HG02623 (cell line): ENCODE results near the gene BTBD8.

Experiments used
- ATAC-seq: cut with Tn5 transposase; IDR thresholded peaks from one replicate; pipeline ENCODE4 v1.9.1; 2021; ENCODE audit warnings: moderate library complexity; ENCODE audit not compliant: unreplicated experiment

Gene BTBD8

DNA sequence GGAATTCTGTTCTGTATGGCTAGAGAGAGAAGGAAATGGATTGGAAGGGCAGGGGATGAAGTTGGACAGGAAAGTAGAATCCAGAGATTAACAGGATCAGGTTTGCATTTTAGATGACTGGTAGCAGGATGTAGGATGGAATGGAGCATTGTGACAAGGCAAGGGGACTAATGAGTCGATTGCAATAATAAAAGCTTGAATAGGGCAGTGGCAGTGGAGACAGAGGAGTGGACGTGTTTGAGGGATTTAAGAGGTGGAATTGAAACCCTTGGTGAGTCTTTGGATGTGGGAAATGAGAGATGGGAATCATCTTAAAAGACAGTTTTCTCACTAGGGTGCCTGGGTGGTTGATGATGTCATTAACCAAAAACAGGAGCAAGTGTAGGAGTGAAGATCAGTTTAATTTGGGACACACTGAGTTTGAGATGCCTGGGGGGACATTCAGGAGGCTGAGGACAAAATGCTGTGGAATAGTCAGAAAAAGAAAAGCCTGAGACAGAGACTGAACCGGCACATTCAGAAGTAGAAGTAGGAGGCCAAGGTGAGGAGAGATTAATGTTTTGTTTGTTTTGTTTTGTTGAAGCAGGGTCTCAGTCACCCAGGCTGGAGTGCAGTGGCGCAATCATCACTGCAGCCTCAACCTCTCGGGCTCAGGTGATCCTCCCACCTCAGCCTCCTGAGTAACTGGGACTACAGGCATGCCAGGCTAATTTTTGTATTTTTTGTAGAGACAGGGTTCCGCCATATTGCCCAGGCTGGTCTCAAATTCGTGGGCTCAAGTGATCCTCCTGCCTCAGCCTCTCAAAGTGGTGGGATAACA is 108.5 kb downstream of the BTBD8 start:
- ATAC-seq: no peak

DNA sequence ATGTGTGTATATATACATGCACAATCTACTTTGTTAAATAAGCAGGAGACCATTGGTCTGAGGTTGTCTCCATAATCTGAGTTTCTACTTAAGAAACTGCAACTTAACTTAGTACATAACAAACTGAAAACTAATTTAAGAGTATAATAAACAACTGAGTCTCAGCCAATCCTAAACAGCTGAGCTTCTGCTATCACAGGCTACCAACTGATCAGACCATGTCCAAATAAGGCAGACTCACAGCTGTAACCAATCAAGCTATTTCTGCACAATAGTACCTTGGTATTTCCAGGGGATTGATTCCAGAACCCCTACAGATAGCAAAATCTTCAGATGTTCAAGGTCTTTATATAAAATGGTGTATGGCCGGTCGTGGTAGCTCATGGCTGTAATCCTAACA is 111.6 kb downstream of the BTBD8 start:
- no peak for ATAC-seq

DNA sequence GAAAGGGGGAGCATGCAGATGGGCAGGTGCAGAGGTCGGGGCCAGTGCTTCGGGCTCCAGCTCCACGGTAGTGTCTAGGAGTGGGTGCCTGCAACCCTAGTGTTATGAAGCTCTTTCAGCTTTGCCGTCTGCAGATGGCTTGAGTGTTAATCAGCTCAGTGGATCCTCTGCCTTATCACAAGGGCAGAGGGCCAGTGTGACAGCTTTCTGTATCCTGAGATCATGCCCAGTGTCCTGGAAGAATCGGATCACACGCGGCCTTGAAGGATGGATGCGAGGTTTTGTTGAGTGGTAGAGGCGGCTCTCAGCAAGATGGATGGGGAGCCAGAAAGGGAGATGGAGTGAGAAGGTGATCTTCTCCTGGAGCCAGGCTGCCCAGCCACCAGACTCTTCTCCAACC is 112.1 kb downstream of the BTBD8 start:
- no peak for ATAC-seq

DNA sequence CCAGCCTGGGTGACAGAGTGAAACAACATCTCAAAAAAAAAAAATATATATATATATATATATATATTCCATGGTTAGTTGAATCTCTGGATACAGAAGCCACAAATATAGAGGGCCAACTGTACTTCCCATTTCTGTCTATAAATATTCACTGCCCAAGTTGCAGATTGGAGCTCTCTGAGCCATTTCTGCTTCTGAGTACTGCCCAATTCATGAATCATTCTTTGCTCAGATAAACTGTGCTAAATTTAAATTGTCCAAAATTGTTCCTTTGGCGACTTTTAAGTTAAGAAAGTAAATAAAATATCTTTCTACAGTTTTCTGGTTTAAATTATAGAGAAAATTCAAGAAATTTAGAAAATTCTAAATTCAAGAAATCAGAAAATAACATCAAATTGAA is 114.4 kb downstream of the BTBD8 start:
- ATAC-seq: no peak

DNA sequence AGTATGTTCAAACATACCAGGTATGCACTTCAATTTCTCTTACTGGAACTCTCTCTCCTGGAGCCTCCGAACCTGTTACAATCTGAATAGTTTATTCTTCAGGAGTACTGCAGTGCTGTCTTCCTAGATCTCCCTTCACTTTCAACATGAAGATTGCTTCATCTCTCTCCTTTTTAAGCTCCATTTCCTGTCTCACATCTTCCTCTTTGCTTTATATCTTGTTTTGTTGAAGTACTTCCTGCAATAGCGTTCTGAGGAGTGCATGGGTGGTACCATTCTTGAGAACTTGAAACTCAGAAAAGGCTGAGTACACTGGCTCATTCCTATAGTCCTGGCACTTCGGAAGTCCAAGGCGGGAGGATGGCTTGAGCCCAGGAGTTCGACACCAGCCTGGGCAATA is 121.8 kb downstream of the BTBD8 start:
- no peak for ATAC-seq

DNA sequence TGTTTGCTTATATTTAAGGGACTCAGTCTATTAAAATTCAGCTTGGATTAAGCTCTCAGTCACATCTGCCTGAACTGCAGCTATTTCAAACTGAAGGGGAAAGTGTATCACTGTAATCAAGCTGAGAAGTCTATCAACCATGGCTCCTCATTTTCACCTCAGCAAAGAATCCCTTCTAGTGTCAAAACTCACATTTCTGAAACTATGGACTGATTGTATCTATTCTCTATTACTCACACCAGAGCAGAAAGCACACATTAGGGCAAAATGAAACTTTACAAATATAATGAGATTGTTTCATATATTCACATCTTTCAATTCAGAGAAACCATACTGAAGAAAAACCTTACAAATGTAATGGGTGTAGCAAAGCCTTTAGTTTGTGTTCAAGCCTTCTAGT is 123.0 kb downstream of the BTBD8 start:
- no peak for ATAC-seq

DNA sequence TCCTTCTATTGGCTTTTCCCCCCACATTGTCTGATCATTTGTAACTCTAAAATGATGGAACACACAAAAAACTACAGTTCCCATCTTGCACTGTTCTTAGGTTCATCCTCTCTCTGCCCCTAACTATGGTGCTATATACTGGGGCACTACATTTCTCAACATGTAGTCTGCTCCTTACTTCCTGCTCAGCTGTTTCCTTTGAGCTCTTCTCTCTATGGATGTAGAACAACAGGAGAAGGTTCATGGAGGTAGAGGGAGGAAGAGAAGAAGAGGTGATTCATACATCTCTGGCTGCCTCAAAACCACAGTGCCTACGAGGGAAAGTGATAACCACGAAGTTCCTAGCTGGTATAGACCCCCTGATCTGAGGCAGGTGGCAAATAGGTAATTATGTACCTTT is 130.6 kb downstream of the BTBD8 start:
- ATAC-seq: no peak

DNA sequence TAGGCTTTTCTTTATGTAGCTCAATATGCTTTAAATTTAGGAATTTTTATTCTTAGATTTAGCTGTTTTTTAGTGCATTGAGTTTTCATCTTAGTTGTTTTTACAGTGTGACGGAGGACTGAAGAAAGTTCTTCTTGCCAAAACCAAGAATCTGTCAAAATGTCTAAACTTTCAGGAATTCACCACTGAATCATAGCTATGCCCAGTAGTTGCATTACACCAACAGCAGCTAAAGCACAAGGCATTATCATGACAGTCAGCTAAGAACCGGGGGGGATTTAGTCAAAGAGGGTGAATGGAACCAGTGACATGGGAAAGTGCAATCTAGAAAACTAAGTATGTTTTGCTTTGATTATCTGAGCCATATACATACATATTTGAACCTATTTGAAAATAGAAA is 131.0 kb downstream of the BTBD8 start:
- no peak for ATAC-seq

DNA sequence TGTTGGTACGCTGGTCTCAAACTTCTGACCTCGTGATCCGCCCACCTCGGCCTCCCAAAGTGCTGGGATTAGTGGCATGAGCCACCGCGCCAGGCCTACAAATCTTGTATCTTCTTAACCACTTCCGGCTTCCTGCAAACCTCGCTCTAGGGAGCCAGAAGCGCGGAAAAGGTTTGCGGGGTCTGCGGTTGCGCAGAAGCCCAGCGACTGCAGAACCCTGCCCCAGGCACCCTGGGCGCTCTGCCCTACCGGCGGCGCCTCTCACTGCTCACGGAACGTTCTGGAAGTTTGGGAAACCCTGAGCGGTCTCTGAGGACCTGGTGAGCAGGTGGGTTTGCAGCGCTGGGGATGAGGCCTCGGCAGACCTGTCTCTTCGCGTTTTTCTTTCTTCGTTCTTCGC is 137.6 kb downstream of the BTBD8 start, which contains the start of gene C1orf146:
Gene C1orf146, plus strand, starts transcription at position 195 of the 400 bp plus-strand sequence. CDS start 13,506 bp downstream, outside the sequence.
- ATAC-seq: no peak

DNA sequence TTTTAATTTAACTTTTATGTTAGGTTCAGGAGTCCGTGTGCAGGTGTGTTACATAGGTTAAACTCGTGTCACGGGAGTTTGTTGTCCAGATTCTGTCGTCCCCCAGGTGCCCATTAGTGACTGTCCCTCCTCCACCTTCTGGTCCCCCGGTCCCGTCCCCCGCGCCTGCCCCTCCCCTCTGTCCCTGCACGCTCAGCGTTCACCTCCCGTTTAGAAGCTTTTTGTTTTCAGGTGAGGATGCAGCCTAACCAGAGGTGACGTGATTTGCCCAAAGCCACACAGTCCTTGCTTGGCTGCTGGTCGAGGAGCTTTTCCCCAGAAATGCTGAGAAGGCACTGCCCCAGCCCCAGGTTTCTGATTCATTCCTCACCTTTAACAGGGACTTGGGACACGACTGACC is 138.4 kb downstream of the BTBD8 start:
- no peak for ATAC-seq

DNA sequence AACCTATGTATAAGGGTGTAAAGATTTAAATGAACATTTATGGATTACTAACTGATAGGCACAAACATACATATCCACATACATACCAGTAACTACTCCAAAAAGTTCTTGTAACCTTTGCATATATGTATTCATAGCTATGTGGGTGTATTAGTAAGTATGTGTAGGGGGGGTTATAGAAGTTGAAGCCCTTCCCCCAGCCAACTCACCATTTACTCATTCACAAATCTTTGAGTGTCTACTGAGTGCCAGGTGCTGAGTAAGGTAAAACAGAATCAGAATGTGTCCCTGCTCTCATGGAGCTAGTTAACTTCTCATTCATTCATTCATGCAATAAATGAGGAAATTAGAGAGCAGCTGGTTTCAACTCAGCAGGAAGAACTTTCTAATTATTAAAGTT is 138.9 kb downstream of the BTBD8 start:
- ATAC-seq: no peak

DNA sequence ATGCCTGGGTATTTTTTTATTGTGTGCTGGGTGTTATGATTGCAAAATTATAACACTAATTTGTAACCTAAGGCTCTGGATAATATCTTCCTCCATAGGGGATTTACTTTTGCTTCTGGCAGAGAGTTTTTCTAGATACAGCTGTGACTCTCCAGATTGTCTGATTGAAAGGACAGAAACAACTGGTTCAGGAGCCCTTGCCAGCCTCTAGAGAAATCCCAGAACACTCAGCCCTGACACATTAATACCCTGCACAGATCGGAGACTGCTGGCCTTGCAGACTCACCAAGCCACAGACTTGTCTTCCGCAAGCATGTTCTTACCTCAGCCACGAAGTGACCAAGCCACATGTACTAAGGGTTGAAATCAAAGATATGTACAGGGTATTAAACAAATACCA is 148.3 kb downstream of the BTBD8 start:
- no peak for ATAC-seq

DNA sequence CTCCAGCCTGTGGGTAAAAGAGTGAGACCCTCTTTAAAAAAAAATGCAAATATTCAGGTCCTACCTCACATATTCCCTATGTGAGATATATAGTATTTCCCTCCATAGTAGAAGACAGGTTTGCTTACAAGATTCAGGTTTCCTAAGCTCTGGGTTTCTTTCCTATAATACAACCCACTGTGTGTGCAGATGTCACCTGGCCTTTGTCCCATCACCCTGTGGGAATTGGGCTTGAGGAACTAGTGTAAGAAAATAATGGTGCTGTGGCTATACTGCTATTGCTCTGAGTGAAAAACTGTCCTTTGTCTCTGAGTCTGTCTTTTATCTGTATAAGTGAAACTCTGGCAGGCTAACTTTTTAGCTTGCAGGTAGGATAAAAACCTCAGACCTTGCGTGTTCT is 150.6 kb downstream of the BTBD8 start:
- no peak for ATAC-seq
